Stomach smooth muscle (tissue), 2 donors: Measurements from ENCODE around the gene TBXAS1.

Source experiments
- H3K27ac ChIP-seq: one replicate; pipeline ENCODE4 v1.7.0; 2013; ENCODE audit warnings: mild to moderate bottlenecking, low read length, inconsistent platforms
- H3K27me3 ChIP-seq, 2 donors: one replicate each; pipeline ENCODE4 v1.7.0; 2013; ENCODE audit warnings: low read length in 2 of 2; ENCODE audit not compliant: insufficient read depth in 2 of 2, control insufficient read depth in 1 of 2
- H3K36me3 ChIP-seq, 2 donors: one replicate each; pipeline ENCODE4 v1.7.0; 2013; ENCODE audit warnings: low read length in 2 of 2; ENCODE audit not compliant: control insufficient read depth in 2 of 2, insufficient read depth in 2 of 2
- H3K4me1 ChIP-seq: one replicate; pipeline ENCODE4 v1.7.0; 2013; ENCODE audit warnings: low read length; ENCODE audit not compliant: control insufficient read depth, insufficient read depth
- H3K4me3 ChIP-seq, 2 donors: one replicate each; pipeline ENCODE4 v1.7.0; 2013; ENCODE audit warnings: low read length in 2 of 2
- H3K9ac ChIP-seq, 2 donors: one replicate each; pipeline ENCODE4 v1.7.0; 2013; ENCODE audit warnings: low read length in 2 of 2, mild to moderate bottlenecking in 1 of 2
- H3K9me3 ChIP-seq, 2 donors: one replicate each; pipeline ENCODE4 v1.7.0; 2013; ENCODE audit warnings: low read length in 2 of 2; ENCODE audit not compliant: control insufficient read depth in 2 of 2
- donor health status: healthy.
- donor health status: Pancreatic carcinoma.

The TBXAS1 gene

DNA sequence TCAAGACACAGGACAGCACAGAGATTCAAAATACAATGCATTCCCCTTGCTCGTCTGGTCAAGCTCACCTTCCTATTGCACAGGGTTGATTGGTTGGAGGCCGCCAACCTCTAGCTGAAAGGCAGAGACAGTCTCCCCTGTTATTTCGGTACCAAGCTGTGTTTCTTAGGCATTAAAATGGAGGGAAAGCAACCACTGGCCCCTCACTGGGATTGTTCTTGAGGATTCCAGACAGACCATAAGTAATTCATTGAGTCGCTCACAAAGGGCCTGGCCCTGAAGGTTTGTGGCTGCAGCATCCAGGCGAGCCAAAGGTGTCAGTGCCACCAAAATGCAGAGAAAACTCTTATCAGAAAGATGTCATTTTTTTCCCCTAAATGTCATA is 152.4 kb downstream of the TBXAS1 start:
- H3K9me3 ChIP-seq = no peaks in the 10 kb centered on the region
- no peak overlapping the region for H3K27ac ChIP-seq
- H3K4me3 ChIP-seq = no peak overlapping the region
- no peak overlapping the region for H3K9ac ChIP-seq
- peaks cover 0 to 2% of the 10 kb centered on the region in 2 donors for H3K27me3 ChIP-seq
- no peaks in the 10 kb centered on the region for H3K4me1 ChIP-seq
- H3K36me3 ChIP-seq = no peaks in the 10 kb centered on the region

DNA sequence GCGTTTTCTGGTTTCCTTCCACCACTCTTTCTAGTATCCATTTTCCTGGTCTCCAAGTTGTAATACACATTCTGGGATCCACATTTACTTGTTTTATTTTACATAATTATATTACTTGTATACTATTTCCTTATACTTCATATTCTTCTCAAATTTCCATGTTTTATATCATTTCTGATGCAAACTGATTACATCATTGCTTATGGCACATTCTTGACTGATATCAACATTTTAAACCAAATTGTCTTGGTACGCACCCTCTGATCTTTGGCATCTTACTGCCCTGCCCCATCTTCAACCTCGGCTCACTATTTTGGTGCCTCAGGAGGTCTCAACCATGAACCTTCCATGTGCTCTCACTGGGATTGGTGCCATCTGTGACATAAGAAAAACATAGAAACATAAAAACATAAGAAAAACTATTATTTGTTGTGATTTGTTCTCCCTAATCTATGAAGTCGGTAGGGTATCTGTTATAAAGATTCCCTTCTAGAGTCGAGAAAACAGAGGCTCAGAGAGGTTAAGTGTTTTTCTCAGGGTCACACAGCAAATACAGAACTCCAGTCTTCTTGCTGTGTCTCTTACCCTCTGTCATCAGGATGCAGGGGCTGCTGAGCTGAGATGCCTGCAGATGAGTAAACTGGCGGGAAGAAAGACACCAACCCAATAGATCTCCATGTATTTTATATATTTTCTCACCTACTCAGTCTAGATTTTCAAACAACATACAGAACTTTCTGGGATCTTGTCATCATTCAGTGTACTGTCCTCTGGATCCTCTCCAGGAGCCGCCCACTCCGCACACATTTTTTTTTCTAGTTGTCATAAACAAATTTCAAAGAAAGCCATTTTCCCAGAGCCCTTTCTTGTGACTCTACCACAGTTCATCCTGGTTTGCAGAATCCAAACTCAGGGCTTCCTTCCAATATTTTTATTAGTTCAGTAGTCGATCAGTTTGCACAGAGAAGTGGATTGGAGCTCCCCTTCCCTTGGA is 154.2 kb downstream of the TBXAS1 start:
- Histone ChIP-seq H3K9ac (no peak overlapping the region), H3K27me3 (peaks cover 0 to 2% of the 10 kb centered on the region in 2 donors), H3K9me3 (no peaks in the 10 kb centered on the region), H3K4me1 (no peaks in the 10 kb centered on the region), H3K4me3 (no peak overlapping the region), H3K36me3 (no peaks in the 10 kb centered on the region), H3K27ac (no peak overlapping the region)

DNA sequence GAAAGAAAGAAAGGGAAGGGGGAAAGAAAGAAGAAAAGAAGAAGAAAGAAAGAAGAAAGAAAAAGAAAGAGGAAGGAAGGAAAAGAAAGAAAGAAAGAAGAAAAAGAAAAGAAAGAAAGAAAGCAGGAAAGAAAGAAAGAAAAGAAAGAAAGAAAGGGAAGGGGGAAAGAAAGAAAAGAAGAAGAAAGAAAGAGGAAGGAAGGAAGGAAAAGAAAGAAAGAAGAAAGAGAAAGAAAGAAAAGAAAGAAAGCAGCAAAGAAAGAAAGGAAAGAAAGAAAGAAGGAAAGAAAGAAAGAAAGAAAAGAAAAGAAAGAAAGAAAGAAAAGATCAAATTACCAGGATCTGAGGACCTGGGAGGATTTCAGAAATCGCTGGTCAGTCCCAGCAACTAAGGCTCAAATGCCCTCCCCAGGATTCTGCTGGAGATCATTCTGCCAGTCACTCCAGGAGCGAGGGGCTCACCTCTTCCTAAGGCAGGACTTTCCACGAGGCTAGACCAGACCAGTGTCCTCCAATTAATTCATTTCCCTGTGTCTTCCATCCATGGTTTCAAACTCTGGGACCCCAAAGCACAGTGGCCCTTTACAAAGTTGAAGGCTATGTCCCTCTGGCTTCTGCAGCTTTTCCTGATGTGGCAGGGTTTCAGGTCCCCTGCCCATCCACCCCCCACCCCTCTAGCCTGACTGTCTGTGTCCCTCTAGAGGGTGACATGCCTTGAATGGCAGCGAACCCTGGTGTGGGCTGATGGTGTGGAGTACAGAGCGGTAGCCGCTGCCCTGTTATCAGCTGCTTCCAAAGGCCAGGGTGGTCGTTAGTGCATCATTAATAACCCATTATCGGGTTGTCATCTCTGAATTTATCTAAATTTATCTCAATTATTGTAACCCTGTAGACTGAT is 155.8 kb downstream of the TBXAS1 start:
- H3K27me3 ChIP-seq = peaks cover 0 to 2% of the 10 kb centered on the region in 2 donors
- no peaks in the 10 kb centered on the region for H3K4me1 ChIP-seq
- H3K4me3 ChIP-seq = no peak overlapping the region
- no peaks in the 10 kb centered on the region for H3K36me3 ChIP-seq
- H3K27ac ChIP-seq = no peak overlapping the region
- no peak overlapping the region for H3K9ac ChIP-seq
- no peaks in the 10 kb centered on the region for H3K9me3 ChIP-seq

DNA sequence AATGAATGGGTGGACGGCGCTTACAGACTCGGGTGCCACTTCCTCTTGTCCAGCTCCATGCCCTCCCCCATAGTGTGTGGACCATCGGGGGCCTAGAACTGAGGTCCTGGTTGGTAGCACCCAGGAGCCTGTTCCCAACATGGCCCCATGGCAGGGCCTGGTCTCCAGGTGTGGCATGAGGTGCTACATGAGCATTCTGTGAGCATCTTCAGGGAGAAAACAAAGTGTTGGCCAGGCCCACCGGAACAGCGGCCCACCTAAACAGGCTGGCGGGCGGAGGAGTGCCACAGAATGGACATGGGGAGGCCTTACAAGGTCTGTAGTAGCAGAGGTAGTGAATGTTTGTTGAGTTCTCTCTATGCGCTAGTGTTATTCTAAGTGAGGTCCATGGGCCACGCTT is 156.7 kb downstream of the TBXAS1 start:
- no peak overlapping the region for H3K27ac ChIP-seq
- no peaks in the 10 kb centered on the region for H3K36me3 ChIP-seq
- no peaks in the 10 kb centered on the region for H3K9me3 ChIP-seq
- H3K27me3 ChIP-seq = peaks cover 0 to 2% of the 10 kb centered on the region in 2 donors
- no peak overlapping the region for H3K9ac ChIP-seq
- H3K4me1 ChIP-seq = no peaks in the 10 kb centered on the region
- no peak overlapping the region for H3K4me3 ChIP-seq

DNA sequence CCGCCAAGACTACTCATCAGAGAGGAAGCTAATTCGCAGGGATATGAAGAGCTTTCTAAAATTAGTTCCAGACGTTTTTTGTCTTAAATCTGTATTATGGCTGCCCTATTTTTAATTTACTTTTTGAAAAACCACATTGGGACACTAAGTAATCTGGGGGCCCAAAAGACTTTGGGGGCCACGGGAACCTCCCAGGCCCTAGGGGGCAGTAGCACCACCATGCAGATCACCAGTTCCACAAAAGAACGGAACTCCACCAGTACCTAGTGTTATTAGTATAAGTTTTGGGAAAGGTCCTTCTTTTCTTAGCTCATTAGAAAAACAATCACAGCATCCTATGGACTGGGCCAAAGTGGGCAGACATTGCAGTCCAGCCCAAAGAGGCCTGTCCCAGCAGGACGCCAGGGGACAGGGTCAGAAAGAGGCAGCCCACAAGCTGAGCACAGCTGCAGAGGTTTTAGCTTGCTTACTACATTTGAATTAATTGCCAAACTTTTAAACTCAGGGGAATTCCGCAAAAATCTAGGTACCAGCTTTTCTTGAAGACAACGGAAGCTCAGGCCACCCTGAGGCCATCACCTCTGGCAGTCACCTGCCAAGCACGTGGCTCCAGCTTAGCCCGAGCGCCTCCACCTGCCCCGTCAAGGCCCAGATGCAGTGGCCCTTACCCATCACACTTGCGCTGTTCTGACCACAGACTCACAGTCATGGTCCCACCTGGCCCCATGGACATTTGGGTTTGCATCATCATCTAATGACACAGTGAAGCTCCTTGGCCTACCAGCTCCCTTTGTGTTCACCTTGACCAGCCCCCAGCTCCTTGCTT is 158.8 kb downstream of the TBXAS1 start:
- H3K9ac ChIP-seq = no peak overlapping the region
- H3K27me3 ChIP-seq = peaks cover 0 to 2% of the 10 kb centered on the region in 2 donors
- no peaks in the 10 kb centered on the region for H3K9me3 ChIP-seq
- H3K36me3 ChIP-seq = no peaks in the 10 kb centered on the region
- no peaks in the 10 kb centered on the region for H3K4me1 ChIP-seq
- no peak overlapping the region for H3K27ac ChIP-seq
- H3K4me3 ChIP-seq = no peak overlapping the region

DNA sequence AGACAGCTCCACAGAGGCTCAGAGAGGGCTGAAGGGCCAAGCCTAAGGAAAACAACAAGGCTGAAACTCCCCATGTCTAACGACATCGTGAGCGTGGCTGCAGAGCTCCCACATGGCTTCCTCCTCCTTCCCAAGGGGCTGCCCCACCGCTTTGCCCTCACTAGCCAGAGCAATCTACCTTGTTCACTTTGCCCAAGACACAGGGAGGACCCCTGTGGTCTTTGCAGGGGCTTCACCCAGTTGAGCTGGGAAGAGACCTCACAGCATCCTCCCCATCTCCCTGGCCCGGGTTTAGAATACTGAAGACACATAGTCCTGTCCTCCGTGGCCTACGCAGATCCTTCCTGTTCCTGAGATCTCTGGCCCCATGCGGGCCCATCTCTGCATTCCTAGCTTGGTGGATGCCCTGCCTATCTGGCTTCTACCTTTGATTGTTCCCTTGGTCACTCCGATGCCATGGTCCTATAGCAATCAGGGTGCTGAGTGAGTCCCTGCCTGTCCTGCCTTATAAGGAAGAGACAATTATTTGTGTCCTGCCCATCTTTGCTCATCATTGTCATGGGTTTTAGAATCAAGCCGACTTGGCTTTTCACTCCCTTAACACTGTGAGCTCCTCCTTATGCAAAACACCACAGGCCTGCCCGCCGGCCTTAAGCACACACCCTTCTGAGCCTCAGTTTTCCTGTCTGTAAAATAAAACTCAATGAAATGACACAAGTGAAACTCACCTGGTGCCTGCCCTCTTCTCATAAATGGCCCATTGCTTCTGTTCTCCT is 160.5 kb downstream of the TBXAS1 start:
- Histone ChIP-seq H3K9me3 (no peaks in the 10 kb centered on the region), H3K27ac (no peak overlapping the region), H3K36me3 (no peaks in the 10 kb centered on the region), H3K9ac (no peak overlapping the region), H3K4me1 (no peaks in the 10 kb centered on the region), H3K27me3 (no peaks in the 10 kb centered on the region), H3K4me3 (no peak overlapping the region)

DNA sequence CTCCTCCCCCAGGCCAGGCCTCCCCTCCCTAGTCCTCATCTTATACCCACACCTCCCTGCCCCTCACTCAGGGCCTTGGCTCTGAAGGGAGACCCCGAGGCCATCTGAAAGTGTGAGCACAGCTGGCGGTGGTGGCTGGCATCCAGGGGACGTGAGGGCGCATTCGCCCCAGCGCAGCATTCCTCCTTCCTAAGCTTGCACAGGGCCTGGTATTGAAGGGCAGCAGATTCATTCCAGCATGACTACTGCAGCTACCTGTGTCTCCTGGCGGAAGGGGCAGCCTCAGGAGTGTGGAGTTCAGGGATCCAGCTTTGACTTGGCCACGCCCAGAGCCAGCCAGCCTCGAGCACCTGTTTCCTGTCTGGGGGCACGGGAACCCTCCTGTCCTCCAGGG is 161.1 kb downstream of the TBXAS1 start:
- peaks cover 5% of the 10 kb centered on the region for H3K4me1 ChIP-seq

DNA sequence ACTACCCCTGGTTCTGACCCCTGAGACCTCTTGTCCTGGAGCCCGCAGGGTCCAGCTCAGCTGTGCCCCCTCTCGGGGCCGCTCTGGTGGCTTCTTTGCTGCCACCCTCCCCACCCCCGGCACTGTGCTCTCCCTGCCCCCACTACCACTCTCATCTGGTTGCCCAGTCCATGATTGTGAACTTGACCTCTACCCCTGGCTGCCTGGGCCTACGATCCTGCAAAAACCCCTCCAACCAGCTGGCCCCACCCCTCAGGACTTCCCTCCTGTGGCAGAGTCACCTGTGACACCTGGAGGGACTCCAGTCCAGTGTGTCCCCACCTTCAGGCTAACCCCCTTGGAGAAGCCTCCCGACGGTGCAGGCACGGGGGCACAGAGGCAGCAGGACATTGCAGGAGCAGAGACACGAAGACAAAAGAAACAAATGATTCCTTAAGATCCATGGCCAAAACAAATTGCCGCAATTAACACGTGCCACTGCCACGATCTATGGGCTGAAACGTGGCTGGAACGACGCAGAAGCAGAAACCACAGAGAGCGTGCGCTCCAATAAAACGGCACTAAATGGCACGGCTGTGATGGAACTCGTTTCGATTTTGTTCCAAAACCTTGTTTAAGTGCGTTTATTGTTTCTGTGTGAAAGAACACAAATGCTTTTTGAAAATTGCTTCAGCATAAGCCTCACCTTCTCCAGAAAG is 161.7 kb downstream of the TBXAS1 start:
- Histone ChIP-seq H3K27ac (no peak overlapping the region), H3K4me3 (no peak overlapping the region), H3K36me3 (no peaks in the 10 kb centered on the region), H3K27me3 (no peaks in the 10 kb centered on the region), H3K9me3 (no peaks in the 10 kb centered on the region), H3K9ac (no peak overlapping the region), H3K4me1 (peaks cover 10% of the 10 kb centered on the region)

More for the DNA sequence above, 161.1 kb downstream of the TBXAS1 start:
- Histone ChIP-seq H3K27me3 (no peaks in the 10 kb centered on the region), H3K36me3 (no peaks in the 10 kb centered on the region), H3K4me3 (no peak overlapping the region), H3K9ac (no peak overlapping the region), H3K27ac (no peak overlapping the region), H3K9me3 (no peaks in the 10 kb centered on the region)

DNA sequence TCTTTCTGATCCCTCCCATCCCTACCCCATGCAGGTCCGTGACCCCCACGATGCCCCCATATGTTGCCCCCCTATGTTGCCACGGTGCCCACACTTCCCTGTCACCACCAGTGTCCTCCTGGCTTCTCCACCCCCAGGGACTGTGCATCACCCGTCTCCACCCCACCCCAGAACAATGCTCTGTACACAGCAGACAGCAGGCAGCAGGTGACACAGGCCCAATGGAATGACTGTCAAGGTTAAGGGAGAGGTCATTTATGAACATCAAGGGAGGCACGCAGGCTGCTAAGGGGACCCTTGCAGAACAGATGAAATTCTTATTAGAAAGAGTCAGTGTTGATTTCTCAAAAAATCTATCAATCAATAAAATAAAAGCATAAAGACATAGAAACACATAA is 162.2 kb downstream of the TBXAS1 start:
- Histone ChIP-seq H3K9ac (no peak overlapping the region), H3K9me3 (no peaks in the 10 kb centered on the region), H3K36me3 (no peaks in the 10 kb centered on the region), H3K4me3 (no peak overlapping the region), H3K4me1 (peaks cover 10% of the 10 kb centered on the region), H3K27me3 (no peaks in the 10 kb centered on the region), H3K27ac (no peak overlapping the region)
